Neural cell (in vitro differentiated cells): ENCODE measurements around the gene KSR2. TPM values are rescaled to one million over a fixed set of nuclear protein-coding genes. Genes with fewer than 3 reads are reported as not detected.

Experiments
- H2AFZ ChIP-seq: fragments of 200-600, 300-800 bp; sonication (generic), shearing (Covaris generic); 2 replicates; pipeline ENCODE4 v1.6.0; 2014; ENCODE audit warnings: low read depth, mild to moderate bottlenecking, antibody characterized with exemption, low read length, moderate library complexity
- H3F3A ChIP-seq: fragments of 200-600 bp; shearing (Covaris generic); 2 replicates; pipeline ENCODE4 v1.6.1; 2016; ENCODE audit warnings: mild to moderate bottlenecking, moderate library complexity, mixed read lengths, antibody characterized with exemption, low read length; ENCODE audit not compliant: insufficient read depth, poor library complexity, severe bottlenecking
- H3K27ac ChIP-seq: fragments of 200-600, 300-800 bp; sonication (generic), shearing (Covaris generic); 2 replicates; pipeline ENCODE4 v1.5.1; 2014; ENCODE audit warnings: mild to moderate bottlenecking, low read length, moderate library complexity
- H3K27me3 ChIP-seq: fragments of 300-800, 200-600 bp; sonication (generic), shearing (Covaris generic); 2 replicates; pipeline ENCODE4 v1.6.0; 2014; ENCODE audit warnings: mild to moderate bottlenecking, low read depth, low read length, moderate library complexity; ENCODE audit not compliant: insufficient read depth
- H3K36me3 ChIP-seq: fragments of 300-800, 200-600 bp; sonication (generic), shearing (Covaris generic); 2 replicates; pipeline ENCODE4 v1.5.1; 2014; ENCODE audit warnings: mild to moderate bottlenecking, antibody characterized with exemption, low read length, moderate library complexity; ENCODE audit not compliant: insufficient read depth
- H3K4me2 ChIP-seq: fragments of 300-800, 200-600 bp; sonication (generic), shearing (Covaris generic); 2 replicates; pipeline ENCODE4 v1.6.0; 2014; ENCODE audit warnings: mild to moderate bottlenecking, low read length
- H3K4me3 ChIP-seq: fragments of 300-800, 200-600 bp; sonication (generic), shearing (Covaris generic); 2 replicates; pipeline ENCODE4 v1.5.1; 2014; ENCODE audit warnings: mild to moderate bottlenecking, low read length, moderate library complexity
- H3K79me2 ChIP-seq: fragments of 200-600 bp; shearing (Covaris generic); replicated peaks from 2 replicates; pipeline ENCODE4 v1.6.0; 2014; ENCODE audit warnings: mild to moderate bottlenecking, low read length, moderate library complexity; ENCODE audit not compliant: insufficient read depth
- H3K9ac ChIP-seq: fragments of 300-800, 200-600 bp; sonication (generic), shearing (Covaris generic); 2 replicates; pipeline ENCODE4 v1.6.1; 2016; ENCODE audit warnings: mild to moderate bottlenecking, low read length, mixed read lengths
- H3K9me2 ChIP-seq: fragments of 200-600 bp; shearing (Covaris generic); 2 replicates; pipeline ENCODE4 v1.6.1; 2016; ENCODE audit warnings: mild to moderate bottlenecking, low read length, mixed read lengths; ENCODE audit not compliant: insufficient read depth
- H3K9me3 ChIP-seq: fragments of 200-600, 300-800 bp; sonication (generic), shearing (Covaris generic); 2 replicates; pipeline ENCODE4 v1.6.1; 2016; ENCODE audit warnings: mild to moderate bottlenecking, mixed run types, low read length, moderate library complexity, mixed read lengths
- H4K20me1 ChIP-seq: fragments of 200-600 bp; shearing (Covaris generic); 2 replicates; pipeline ENCODE4 v1.6.1; 2016; ENCODE audit warnings: mild to moderate bottlenecking, mixed run types; ENCODE audit not compliant: insufficient read depth
- EP300 ChIP-seq: fragments of 450-650 bp; conservative IDR thresholded peaks from 2 replicates; pipeline ENCODE4 v1.6.1; 2014; ENCODE audit warnings: antibody characterized with exemption, mild to moderate bottlenecking, moderate library complexity; ENCODE audit not compliant: poor library complexity, severe bottlenecking
- EZH2 ChIP-seq: fragments of 200-600, 300-800 bp; shearing (Covaris generic), sonication (generic); IDR thresholded peaks from 2 replicates; pipeline ENCODE4 v1.6.1; 2014; ENCODE audit warnings: antibody characterized with exemption, low read length, borderline replicate concordance, mild to moderate bottlenecking; ENCODE audit not compliant: insufficient read depth, poor library complexity, severe bottlenecking
- MXI1 ChIP-seq: fragments of 450-650 bp; conservative IDR thresholded peaks from 2 replicates; pipeline ENCODE4 v1.6.1; 2014; ENCODE audit warnings: antibody characterized with exemption, mild to moderate bottlenecking; ENCODE audit not compliant: poor library complexity, severe bottlenecking
- POLR2AphosphoS5 ChIP-seq: IDR thresholded peaks from 2 replicates; pipeline ENCODE4 v1.6.1; 2012
- RAD21 ChIP-seq: fragments of 450-650 bp; conservative IDR thresholded peaks from 2 replicates; pipeline ENCODE4 v1.6.1; 2014; ENCODE audit warnings: antibody characterized with exemption, mild to moderate bottlenecking, moderate library complexity
- SMC3 ChIP-seq: fragments of 450-650 bp; conservative IDR thresholded peaks from 2 replicates; pipeline ENCODE4 v1.6.1; 2014; ENCODE audit warnings: antibody characterized with exemption, mild to moderate bottlenecking, moderate library complexity; ENCODE audit not compliant: poor library complexity
- TAF1 ChIP-seq: IDR thresholded peaks from 2 replicates; pipeline ENCODE4 v1.6.1; 2012; ENCODE audit warnings: low read depth
- polyA plus RNA-seq: library from polyadenylated mRNA; depleted of rRNA; stranded (reverse); fragments of >200 nt; gene quantifications from 2 replicates; pipeline ENCODE4 v1.2.3, GENCODE V29; 2014
- TF ChIP-seq, protein P1 (sequence below): IDR thresholded peaks from 2 replicates; pipeline ENCODE4 v1.6.1; 2012; ENCODE audit warnings: borderline replicate concordance
- TF ChIP-seq, protein P2 (sequence below): fragments of 450-650 bp; IDR thresholded peaks from 2 replicates; pipeline ENCODE4 v1.5.1; 2014; ENCODE audit warnings: antibody characterized with exemption, mild to moderate bottlenecking, moderate library complexity; ENCODE audit not compliant: poor library complexity, severe bottlenecking

KSR2 gene
- polyA plus RNA-seq, 1 donor from 2014 or later = 3.0 TPM

DNA sequence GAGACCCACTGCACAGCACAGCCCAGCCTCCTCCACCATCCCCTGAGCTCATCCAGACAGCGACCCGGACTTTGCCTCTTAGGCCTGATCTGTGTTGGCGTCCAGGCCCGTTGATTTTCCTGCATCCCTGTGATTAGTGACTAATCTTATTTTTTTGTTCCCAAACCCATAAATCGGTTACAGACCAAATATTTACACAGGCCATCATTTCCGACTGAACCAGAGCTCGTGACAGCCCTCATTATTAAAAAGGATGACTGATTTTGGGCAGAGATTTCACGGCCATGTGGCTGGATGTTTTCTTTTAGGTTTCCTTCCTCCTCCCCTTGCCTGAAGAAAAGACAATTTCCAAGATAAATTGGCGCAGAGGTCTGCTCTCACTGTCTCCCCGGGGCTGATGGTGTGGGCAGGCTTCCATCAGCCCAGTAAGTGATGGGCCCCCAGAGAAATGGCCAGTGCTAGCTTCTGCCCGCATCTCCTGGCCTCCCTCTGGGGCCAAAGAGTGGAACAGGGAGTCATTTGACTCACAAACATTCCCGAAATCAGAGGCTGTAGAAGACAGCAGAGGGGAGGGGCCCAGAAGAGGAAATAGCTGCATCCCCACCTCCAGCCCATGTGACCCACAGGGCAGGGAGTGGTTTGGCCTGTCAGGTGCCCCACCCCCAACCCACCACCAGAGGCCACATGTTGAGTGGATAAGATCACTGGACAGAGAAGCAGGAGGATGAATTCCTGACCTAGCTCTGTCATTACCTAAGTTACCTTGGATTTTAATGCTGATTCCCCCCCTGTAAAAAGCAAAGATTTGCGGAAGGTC, 283.5 kb downstream of the KSR2 start:
- Histone ChIP-seq H3K79me2 (no peaks in the 10 kb centered on the region), H2AFZ (no peak overlapping the region), H3K27ac (no peak overlapping the region), H3F3A (no peaks in the 10 kb centered on the region), H3K27me3 (no peaks in the 10 kb centered on the region), H4K20me1 (no peaks in the 10 kb centered on the region), H3K9me2 (no peaks in the 10 kb centered on the region), H3K9ac (no peak overlapping the region), H3K4me3 (no peak overlapping the region), H3K4me2 (no peak overlapping the region), H3K36me3 (no peaks in the 10 kb centered on the region), H3K9me3 (no peaks in the 10 kb centered on the region)
- no peak for TF ChIP-seq RAD21
- TF ChIP-seq TAF1 = no peak
- no peak for TF ChIP-seq SMC3
- TF ChIP-seq EP300 = no peak
- TF ChIP-seq, protein P1, sequence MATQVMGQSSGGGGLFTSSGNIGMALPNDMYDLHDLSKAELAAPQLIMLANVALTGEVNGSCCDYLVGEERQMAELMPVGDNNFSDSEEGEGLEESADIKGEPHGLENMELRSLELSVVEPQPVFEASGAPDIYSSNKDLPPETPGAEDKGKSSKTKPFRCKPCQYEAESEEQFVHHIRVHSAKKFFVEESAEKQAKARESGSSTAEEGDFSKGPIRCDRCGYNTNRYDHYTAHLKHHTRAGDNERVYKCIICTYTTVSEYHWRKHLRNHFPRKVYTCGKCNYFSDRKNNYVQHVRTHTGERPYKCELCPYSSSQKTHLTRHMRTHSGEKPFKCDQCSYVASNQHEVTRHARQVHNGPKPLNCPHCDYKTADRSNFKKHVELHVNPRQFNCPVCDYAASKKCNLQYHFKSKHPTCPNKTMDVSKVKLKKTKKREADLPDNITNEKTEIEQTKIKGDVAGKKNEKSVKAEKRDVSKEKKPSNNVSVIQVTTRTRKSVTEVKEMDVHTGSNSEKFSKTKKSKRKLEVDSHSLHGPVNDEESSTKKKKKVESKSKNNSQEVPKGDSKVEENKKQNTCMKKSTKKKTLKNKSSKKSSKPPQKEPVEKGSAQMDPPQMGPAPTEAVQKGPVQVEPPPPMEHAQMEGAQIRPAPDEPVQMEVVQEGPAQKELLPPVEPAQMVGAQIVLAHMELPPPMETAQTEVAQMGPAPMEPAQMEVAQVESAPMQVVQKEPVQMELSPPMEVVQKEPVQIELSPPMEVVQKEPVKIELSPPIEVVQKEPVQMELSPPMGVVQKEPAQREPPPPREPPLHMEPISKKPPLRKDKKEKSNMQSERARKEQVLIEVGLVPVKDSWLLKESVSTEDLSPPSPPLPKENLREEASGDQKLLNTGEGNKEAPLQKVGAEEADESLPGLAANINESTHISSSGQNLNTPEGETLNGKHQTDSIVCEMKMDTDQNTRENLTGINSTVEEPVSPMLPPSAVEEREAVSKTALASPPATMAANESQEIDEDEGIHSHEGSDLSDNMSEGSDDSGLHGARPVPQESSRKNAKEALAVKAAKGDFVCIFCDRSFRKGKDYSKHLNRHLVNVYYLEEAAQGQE = no peak
- TF ChIP-seq POLR2AphosphoS5 = no peak
- TF ChIP-seq EZH2 = no peak
- TF ChIP-seq, protein P2, sequence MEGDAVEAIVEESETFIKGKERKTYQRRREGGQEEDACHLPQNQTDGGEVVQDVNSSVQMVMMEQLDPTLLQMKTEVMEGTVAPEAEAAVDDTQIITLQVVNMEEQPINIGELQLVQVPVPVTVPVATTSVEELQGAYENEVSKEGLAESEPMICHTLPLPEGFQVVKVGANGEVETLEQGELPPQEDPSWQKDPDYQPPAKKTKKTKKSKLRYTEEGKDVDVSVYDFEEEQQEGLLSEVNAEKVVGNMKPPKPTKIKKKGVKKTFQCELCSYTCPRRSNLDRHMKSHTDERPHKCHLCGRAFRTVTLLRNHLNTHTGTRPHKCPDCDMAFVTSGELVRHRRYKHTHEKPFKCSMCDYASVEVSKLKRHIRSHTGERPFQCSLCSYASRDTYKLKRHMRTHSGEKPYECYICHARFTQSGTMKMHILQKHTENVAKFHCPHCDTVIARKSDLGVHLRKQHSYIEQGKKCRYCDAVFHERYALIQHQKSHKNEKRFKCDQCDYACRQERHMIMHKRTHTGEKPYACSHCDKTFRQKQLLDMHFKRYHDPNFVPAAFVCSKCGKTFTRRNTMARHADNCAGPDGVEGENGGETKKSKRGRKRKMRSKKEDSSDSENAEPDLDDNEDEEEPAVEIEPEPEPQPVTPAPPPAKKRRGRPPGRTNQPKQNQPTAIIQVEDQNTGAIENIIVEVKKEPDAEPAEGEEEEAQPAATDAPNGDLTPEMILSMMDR = no peak
- TF ChIP-seq MXI1 = no peak

DNA sequence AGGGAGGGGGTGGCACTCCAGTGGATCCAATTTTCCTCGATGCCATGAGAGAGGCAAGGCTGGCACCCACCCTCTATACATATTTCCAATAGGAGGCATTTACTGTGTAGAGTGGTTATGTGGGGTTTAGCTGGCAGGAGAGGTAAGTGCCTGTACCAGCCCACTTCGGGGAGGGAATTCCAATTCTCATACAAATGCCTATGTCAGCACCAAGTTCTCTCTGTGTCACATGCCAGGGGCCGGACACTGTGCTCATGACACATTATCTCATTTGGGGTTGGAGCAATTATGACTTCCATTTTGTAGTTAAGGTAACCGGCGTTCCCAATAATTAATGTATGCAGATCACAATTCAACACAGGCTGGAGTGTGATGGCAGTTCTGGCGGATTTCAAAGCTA, 284.3 kb downstream of the KSR2 start:
- Histone ChIP-seq H3K9me3 (no peaks in the 10 kb centered on the region), H3K79me2 (no peaks in the 10 kb centered on the region), H3K27me3 (no peaks in the 10 kb centered on the region), H3K4me2 (no peak overlapping the region), H3K9me2 (no peaks in the 10 kb centered on the region), H3K27ac (no peak overlapping the region), H3K36me3 (no peaks in the 10 kb centered on the region), H4K20me1 (no peaks in the 10 kb centered on the region), H2AFZ (no peak overlapping the region), H3K4me3 (no peak overlapping the region), H3K9ac (no peak overlapping the region), H3F3A (no peaks in the 10 kb centered on the region)
- TF ChIP-seq MXI1 (no peak), TAF1 (no peak), EP300 (no peak), SMC3 (no peak), EZH2 (no peak), RAD21 (no peak), POLR2AphosphoS5 (no peak)
- TF ChIP-seq, protein P2 = no peak
- TF ChIP-seq, protein P1 = no peak
